NAMALWA (cell line): Measurements from ENCODE around the gene NPHP4.
A peak's percentile ranks its signal among the peaks of the same experiment; 100 is the strongest.

Experiments
- DNase-seq: peaks from one replicate; pipeline ENCODE4 v3.0.0-alpha.2; 2015; ENCODE audit warnings: low spot score

Gene NPHP4

GRCh38 chr1:6003568-6004411 is 11.6 kb upstream of the NPHP4 start:
- no peak for DNase-seq

GRCh38 chr1:6002714-6003501 is 10.7 kb upstream of the NPHP4 start:
- DNase-seq: no peak

GRCh38 chr1:6001992-6002576 is 9.9 kb upstream of the NPHP4 start:
- DNase-seq: peak; percentile 67

GRCh38 chr1:6000444-6001288 is 8.4 kb upstream of the NPHP4 start:
- DNase-seq: no peak

- DNase-seq: no peak
These were observed 7.7 kb upstream of the NPHP4 start for GRCh38 chr1:5999711-6000443.

GRCh38 chr1:5998906-5999301 is 6.7 kb upstream of the NPHP4 start:
- no peak for DNase-seq

- no peak for DNase-seq
These were observed 6.1 kb upstream of the NPHP4 start for GRCh38 chr1:5998051-5998905.

GRCh38 chr1:5997316-5997715 is 5.1 kb upstream of the NPHP4 start:
- no peak for DNase-seq

GRCh38 chr1:5996641-5997270 is 4.5 kb upstream of the NPHP4 start:
- DNase-seq: no peak

- DNase-seq: no peak
These were observed 3.8 kb upstream of the NPHP4 start for GRCh38 chr1:5995871-5996630.

- peak; percentile 30 for DNase-seq
These were observed 2.7 kb upstream of the NPHP4 start for GRCh38 chr1:5994713-5995621.

- DNase-seq: peak; percentile 53
These were observed 1.6 kb upstream of the NPHP4 start for GRCh38 chr1:5993556-5994491.

- DNase-seq: peak; percentile 50
These were observed 760 bp upstream of the NPHP4 start for GRCh38 chr1:5992814-5993555.

GRCh38 chr1:5991381-5992025 is 722 bp downstream of the NPHP4 start:
- peak; percentile 54 for DNase-seq

GRCh38 chr1:5990913-5991312 is 1.3 kb downstream of the NPHP4 start:
- peak; percentile 31 for DNase-seq
